HEK293T (cell line): ENCODE measurements around the gene TNIK.

ENCODE experiments used
- BHLHE40 ChIP-seq: fragments of 450-650 bp; IDR thresholded peaks from 2 replicates; pipeline ENCODE4 v1.6.1; 2016; ENCODE audit warnings: mild to moderate bottlenecking, moderate library complexity, borderline replicate concordance
- CTBP1 ChIP-seq: fragments of 450-650 bp; IDR thresholded peaks from 2 replicates; pipeline ENCODE4 v1.6.1; 2016; ENCODE audit warnings: borderline replicate concordance
- ELF4 ChIP-seq: fragments of 450-650 bp; IDR thresholded peaks from 2 replicates; pipeline ENCODE4 v1.6.1; 2017; ENCODE audit warnings: antibody characterized with exemption
- FOXK2 ChIP-seq: fragments of 450-650 bp; IDR thresholded peaks from 2 replicates; pipeline ENCODE4 v1.6.1; 2016; ENCODE audit warnings: mild to moderate bottlenecking
- SUZ12 ChIP-seq: fragments of 450-650 bp; IDR thresholded peaks from 2 replicates; pipeline ENCODE4 v1.6.1; 2016; ENCODE audit warnings: mild to moderate bottlenecking

DNA sequence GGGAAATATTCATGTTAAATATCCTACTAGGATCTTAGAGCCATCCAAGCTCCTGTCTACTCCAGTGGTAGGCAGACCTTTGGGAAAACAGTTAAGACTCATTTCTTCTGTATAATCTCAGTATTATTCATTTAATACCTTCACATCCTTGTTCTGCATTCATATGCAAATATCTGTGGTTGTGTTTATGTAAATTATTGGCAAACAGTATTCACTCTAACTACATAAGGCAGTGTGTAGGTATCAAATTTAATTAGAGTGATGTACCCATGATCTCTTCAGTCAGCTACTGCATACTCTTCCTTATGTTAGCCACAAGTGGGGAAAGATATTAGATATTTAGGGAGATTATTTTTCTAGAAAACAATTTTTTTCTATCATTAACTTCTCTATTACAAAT lies 232.8 kb downstream of the TNIK start:
- TF ChIP-seq FOXK2 = no peak
- TF ChIP-seq SUZ12 = no peak
- no peak for TF ChIP-seq ELF4
- no peak for TF ChIP-seq CTBP1
- no peak for TF ChIP-seq BHLHE40
